Sigmoid colon (tissue), 3 donors: Measurements from ENCODE around the gene CENPA.

Experiments
- POLR2A ChIP-seq, 2 donors: fragments of 450-650 bp; IDR thresholded peaks; one replicate each; pipeline ENCODE4 v1.6.1; 2016; ENCODE audit warnings: antibody characterized with exemption in 2 of 2, mild to moderate bottlenecking in 2 of 2, moderate library complexity in 2 of 2
- TF ChIP-seq, protein P1 (sequence below), 4 experiments: fragments of 450-650 bp in 3 of 4; fragments of 200-600 bp in 1 of 4; IDR thresholded peaks; one replicate each; pipeline ENCODE4 v1.5.1; 2016 to 2019; ENCODE audit warnings: antibody characterized with exemption in 4 of 4, mild to moderate bottlenecking in 3 of 4, moderate library complexity in 2 of 4

DNA sequence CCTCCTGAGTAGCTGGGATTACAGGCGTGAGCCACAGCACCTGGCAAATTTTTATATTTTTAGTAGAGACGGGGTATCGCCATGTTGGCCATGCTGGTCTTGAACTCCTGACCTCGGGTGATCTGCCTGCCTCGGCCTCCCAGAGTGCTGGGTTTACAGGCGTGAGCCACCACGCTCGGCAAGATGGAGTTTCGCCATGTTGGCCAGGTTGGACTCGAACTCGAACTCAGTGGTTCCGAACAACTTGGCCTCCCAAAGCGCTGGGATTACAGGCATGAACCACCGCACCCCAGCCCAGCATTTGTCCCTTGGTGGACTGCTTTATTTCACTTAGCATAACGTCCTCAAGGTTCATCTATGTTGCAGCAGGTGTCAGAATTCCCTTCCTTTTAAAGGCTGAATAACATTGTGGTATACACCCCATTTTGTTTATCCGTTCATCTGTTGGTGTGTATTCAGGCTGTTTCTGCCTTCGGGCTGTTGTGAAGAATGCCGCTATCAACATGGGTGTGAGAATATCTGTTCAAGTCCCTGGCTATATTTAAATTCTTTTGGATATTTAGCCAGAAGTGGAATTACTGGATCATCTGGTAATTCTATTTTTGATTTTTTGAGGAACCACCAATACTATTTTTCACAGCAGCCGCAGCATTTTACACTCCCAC lies 1.2 kb upstream of the CENPA start:
- TF ChIP-seq, protein P1, sequence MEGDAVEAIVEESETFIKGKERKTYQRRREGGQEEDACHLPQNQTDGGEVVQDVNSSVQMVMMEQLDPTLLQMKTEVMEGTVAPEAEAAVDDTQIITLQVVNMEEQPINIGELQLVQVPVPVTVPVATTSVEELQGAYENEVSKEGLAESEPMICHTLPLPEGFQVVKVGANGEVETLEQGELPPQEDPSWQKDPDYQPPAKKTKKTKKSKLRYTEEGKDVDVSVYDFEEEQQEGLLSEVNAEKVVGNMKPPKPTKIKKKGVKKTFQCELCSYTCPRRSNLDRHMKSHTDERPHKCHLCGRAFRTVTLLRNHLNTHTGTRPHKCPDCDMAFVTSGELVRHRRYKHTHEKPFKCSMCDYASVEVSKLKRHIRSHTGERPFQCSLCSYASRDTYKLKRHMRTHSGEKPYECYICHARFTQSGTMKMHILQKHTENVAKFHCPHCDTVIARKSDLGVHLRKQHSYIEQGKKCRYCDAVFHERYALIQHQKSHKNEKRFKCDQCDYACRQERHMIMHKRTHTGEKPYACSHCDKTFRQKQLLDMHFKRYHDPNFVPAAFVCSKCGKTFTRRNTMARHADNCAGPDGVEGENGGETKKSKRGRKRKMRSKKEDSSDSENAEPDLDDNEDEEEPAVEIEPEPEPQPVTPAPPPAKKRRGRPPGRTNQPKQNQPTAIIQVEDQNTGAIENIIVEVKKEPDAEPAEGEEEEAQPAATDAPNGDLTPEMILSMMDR (IDR thresholded peaks at IDR 0.05): no peak
- TF ChIP-seq POLR2A (IDR thresholded peaks at IDR 0.05): no peak
